GM13977 (cell line): Measurements from ENCODE around the gene SLC35F1.
"Not testable (repeated sequence)": the region's sequence is repeated elsewhere in the genome, so short reads cannot be mapped to it uniquely, and the experiment has no call there.

Experiments used
- DNase-seq: peaks from one replicate; pipeline ENCODE4 v3.0.0; 2012; ENCODE audit warnings: low spot score
- CTCF ChIP-seq: IDR thresholded peaks from 2 replicates; pipeline ENCODE4 v1.5.1; 2012; ENCODE audit warnings: mild to moderate bottlenecking, control low read depth; ENCODE audit not compliant: insufficient read depth; ENCODE audit errors: extremely low read depth, missing control alignments
- in situ Hi-C: fragments of 300-500 bp; cut with MboI; formaldehyde crosslinking; loops from one replicate; pipeline ENCODE4 v1.12.0; 2022; ENCODE audit warnings: low sequenced_read_pairs, low pct_unique_long_range_greater_than_20kb, mixed read lengths, inconsistent platforms; ENCODE audit not compliant: unreplicated experiment

The SLC35F1 gene

GRCh38 chr6:118016532-118016931 lies 109.5 kb downstream of the SLC35F1 start:
- DNase-seq, result no peak
- in situ Hi-C loops, result no loop called here
- no peak for TF ChIP-seq CTCF

- in situ Hi-C loops, result no loop called here
- no peak for TF ChIP-seq CTCF
- DNase-seq, result no peak
These were observed 110.3 kb downstream of the SLC35F1 start for GRCh38 chr6:118017301-118017848.

GRCh38 chr6:118023771-118024170 lies 116.7 kb downstream of the SLC35F1 start:
- TF ChIP-seq CTCF, result no peak
- in situ Hi-C loops, result no loop called here
- no peak for DNase-seq

GRCh38 chr6:118029967-118030366 lies 122.9 kb downstream of the SLC35F1 start:
- in situ Hi-C loops, result no loop called here

GRCh38 chr6:118037479-118037878 lies 130.4 kb downstream of the SLC35F1 start:
- DNase-seq, in situ Hi-C loops: not testable (repeated sequence)

More at GRCh38 chr6:118029967-118030366, 122.9 kb downstream of the SLC35F1 start:
- no peak for TF ChIP-seq CTCF
- DNase-seq, result no peak

GRCh38 chr6:118042855-118043254 lies 135.8 kb downstream of the SLC35F1 start:
- in situ Hi-C loops, result no loop called here
- DNase-seq, result no peak
- TF ChIP-seq CTCF, result no peak

- in situ Hi-C loops, result no loop called here
- no peak for DNase-seq
- TF ChIP-seq CTCF, result no peak
These were observed 137.2 kb downstream of the SLC35F1 start for GRCh38 chr6:118044275-118044674.
